ENCODE results near the gene WDR45B.

Gene WDR45B

DNA sequence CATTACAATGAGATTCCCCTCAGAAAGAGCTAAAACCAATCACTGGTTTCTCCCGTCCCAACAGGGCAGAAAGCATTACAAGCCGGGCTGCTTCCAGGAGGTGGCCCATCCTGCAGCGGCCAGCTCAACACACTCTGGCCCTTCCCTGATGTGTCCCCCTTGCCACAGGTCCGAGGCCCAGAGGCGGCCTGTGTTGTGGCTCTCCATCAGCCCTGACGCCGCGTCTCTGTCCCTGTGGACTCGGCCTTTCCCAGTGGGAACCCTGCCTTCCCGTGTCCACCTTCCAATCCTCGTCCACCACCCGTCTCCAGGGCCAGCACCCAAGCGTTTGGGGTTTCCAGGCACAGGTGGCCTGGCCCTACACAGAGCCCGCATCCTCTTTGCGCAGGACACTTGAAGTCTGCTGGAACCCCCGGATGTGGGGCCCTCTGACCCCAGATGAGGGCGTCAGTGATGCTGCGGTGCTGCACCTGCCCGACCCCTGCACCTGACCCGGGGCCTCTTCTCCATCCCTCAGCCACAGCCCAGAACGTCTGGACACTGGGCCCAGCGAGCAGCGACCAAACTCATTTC lies 29.2 kb upstream of the WDR45B start:
- no peak for DNase-seq (ENCODE audit: low read depth)

- DNase-seq (ENCODE audit: low read depth): no peak
These were observed 27.4 kb upstream of the WDR45B start for GRCh38 chr17:82675476-82676245.

DNA sequence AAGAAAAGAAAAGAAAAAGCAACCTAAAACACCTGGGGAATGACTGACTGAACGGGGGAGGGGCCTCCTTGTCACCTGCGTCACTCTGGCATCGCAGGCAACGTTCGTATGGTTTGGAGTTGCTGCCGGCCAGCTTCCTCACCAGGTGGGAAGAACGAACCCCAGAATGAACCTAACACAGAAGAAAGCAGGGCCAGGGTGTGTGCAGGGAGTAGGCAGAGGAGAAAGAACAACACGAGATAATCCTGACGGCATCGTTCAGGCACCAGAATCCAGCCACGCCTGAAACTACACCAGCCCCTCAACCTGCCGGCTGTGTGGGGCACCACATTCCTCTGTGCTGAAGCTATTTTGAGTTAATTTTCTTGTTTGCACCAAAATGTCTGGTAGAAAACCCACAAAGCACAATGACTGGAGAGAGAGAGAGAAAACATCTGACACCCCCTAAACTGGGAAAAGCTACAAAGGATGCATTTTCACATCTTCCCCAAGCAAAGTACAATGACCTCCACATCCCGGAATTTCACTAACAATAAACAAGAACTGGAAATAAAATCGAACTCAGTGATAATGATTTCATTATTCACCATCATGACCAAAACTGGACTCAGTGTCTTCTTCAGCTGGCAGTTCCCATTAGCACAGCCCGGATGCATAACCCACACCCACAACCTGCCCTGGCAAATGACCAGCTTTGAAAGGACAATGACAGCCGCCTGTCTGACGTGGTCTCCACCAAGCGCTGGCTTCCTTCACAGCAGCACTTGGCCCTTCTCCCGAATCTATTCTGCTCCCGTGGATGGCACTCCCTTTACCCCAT lies 26.6 kb upstream of the WDR45B start:
- no peak for DNase-seq (ENCODE audit: low read depth)

GRCh38 chr17:82670661-82671450 lies 22.6 kb upstream of the WDR45B start:
- DNase-seq (ENCODE audit: low read depth): no peak

DNA sequence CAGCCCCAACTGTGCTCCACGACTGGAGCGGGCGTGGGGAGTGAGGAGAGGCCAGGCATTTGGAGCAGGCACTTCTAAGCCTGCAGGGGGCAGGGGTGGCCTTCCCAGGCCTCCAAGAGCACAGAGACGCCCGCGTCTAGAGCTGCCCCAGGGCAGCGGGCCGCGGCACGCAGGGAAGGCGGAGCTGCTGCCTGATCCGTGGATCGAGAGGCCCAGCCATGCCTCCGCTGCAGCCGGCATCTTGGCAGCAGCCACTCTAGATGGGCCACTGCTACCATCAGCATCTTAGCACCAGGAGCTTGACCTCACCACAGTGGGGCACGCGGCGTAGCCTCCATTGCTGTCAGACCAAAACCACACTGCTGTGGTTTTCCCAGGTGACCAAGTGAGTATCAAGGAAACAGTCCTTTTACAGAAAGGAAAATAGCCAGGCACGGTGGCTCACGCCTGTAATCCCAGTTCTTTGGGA lies 20.4 kb upstream of the WDR45B start:
- DNase-seq (ENCODE audit: low read depth): peak; percentile 53

DNA sequence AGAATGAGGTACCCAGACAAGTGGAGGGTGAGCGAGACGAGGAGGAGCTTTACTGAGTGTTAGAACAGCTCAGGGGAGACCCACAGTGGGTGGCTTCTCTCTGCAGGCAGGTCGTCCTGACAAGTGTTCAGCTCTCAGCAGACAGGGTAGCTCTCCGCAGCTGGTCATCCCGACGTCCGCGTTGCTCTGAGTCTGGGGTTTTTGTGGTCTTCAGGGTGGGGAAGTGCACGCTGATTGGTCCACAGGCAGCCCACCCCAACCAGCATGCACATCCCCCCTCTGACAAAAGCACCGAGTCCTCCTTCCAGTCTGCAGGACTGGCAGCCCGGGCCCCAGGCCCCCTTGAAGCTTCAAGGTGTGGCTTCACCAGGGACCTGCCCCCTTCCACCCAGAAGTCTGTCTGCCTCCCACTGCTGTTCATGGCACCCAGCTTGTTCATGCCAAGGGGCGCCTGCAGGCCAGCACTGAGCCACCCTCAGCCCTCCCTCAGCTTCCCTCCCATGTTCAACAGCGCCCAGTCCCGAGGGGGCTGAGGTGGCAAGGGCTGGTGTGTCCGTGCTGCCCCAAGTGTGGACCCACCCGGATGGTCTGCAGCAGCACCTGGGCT lies 19.9 kb upstream of the WDR45B start:
- no peak for DNase-seq (ENCODE audit: low read depth)

DNA sequence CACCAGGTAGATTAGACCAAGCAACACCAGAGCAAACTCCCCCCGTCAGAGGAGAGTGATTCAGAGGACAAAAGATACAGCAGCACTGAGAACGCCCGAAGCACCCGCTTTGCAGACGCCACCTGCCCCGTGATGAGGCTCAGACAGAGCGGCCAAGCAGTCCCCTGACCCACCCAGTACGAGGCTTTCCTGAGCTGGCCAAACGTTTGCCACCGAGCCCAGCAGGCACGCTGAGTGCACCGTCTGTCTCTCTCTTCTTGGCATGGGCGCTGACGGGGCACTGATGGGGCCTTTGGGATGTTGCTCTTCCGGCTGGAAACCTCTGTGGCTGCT lies 19.4 kb upstream of the WDR45B start:
- no peak for DNase-seq (ENCODE audit: low read depth)

GRCh38 chr17:82666931-82667667 lies 18.9 kb upstream of the WDR45B start:
- no peak for DNase-seq (ENCODE audit: low read depth)

GRCh38 chr17:82665891-82666290 lies 17.6 kb upstream of the WDR45B start:
- DNase-seq (ENCODE audit: low read depth): no peak

DNA sequence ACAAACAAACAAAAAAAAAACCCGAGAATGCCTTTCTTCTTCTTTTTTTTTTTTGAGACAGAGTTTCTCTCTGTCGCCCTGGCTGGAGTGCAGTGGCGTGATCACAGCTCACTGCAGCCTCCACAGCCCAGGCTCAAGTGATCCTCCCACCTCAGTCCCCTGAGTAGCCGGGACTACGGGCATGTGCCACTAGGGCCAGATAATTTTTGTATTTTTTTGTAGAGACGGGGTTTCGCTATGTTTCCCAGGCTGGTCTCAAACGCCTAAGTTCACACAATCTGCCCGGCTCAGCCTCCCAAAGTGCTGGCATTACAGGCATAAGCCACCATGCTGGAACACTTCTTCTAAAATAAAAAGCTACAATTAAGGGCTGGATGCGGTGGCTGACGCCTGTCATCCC lies 17.0 kb upstream of the WDR45B start:
- DNase-seq (ENCODE audit: low read depth): no peak

DNA sequence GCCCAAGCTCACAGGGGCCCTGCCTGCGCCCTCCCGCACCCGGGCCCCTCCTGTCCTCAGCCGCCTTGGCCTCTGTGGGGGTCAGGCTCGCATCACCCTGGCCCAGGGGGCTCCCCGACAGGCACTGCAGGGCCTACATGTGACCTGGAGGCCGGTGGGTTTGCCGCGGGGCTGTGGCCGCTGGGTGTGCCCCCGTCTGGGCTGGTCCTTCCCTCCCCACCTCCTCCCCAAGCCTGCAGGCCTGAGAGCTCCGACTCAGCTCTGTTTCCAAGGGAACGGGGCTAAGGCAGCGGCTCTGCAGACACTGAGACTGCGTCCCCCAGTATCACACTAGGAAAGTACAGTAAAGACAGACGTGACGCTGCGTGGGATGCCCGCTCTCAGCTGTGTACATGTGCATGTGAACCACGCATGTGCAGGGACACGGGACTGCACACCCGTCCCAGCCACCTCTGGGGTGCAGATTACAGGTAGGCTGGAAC lies 16.5 kb upstream of the WDR45B start:
- DNase-seq (ENCODE audit: low read depth): no peak

DNA sequence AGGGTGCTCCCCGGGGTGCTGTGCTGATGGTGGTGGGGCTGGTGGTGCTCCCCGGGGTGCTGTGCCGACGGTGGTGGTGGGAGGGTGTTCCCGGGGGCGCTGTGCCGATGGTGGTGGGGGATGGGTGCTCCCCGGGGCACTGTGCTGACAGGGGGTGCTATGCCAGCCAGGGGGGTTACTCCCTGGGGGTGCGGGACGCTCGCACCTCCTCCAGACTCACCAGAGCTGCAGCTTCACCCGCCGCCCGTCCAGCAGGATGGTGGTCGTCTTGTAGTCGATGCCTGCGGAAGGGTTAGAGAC lies 16.0 kb upstream of the WDR45B start:
- DNase-seq (ENCODE audit: low read depth): no peak

DNA sequence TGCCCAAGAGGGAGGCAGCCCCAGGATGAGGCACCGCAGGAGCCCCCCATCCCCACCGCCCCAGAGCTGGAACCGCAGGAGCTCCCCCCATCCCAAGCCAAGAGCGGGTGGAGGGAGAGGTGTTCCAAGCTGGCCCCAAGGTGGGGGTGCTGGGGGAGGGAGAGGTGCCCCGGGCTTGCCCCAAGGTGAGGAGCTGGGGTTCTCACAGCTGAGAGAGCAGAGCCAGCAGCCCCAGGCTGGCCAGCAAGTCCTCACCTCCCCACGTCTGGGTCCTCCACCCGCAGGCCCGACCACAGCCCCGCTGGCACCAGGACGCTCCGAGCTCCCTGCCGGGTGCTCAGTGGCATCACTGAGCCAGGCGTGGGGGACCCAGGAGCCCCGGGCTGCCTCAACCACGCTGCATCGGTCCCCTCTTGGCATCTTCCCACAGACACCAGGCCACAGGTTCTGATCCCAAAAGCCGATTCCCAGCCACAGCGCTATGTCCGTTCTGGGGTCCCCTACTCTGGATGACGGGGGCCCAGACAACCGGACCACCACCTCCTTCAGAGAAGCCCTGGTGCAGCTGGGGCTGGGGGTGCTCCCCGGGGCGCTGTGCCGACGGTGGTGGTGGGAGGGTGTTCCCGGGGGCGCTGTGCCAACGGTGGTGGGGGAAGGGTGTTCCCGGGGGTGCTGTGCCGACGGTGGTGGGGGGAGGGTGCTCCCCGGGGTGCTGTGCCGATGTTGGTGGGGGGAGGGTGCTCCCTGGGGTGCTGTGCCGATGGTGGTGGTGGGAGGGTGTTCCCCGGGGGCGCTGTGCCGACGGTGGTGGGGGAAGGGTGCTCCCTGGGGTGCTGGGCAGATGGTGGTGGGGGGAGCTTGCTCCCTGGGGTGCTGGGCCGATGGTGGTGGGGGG lies 15.4 kb upstream of the WDR45B start:
- no peak for DNase-seq (ENCODE audit: low read depth)

GRCh38 chr17:82662711-82663261 lies 14.5 kb upstream of the WDR45B start:
- DNase-seq (ENCODE audit: low read depth): no peak

- no peak for DNase-seq (ENCODE audit: low read depth)
These were observed 13.8 kb upstream of the WDR45B start for GRCh38 chr17:82661717-82662683.

DNA sequence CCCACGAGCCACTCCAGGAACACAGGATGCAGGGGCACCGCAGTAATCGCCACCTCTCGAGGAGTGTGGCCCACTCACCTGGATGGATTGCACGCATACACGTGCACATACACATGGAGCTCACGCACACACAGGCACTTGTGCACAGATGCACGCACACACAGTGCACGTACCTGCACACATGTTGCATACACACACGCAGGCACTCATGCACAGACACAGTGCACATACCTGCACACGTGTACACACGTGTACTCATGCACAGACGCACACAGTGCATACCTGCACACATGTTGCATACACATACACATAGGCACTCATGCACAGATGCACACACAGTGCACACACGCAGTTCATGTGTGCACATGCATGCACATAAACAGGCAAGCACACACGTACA lies 11.6 kb upstream of the WDR45B start:
- no peak for DNase-seq (ENCODE audit: low read depth)

GRCh38 chr17:82658796-82659452 lies 10.7 kb upstream of the WDR45B start:
- DNase-seq (ENCODE audit: low read depth): no peak

DNA sequence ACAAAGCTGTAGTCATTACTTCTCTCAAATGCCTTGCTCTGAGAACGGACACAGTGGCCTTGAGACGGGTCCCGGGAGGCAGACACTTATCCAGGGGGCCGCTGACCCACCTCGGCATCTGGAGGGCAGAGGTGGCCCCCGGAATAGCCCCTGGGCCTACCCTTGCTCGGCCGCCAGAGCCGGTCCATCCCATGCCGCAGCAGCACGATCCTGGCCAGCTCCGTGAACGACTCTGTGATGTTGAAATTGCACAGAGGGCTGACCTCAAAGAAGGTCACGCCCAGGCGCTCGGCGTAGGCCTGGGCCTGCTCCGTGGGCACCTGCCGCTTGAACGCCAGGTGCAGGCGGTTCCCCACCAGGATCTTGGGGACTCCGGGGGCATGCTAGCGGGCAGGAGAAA lies 10.1 kb upstream of the WDR45B start:
- DNase-seq (ENCODE audit: low read depth): no peak
